ENCODE data around the gene MACROD2.

MACROD2 gene

DNA sequence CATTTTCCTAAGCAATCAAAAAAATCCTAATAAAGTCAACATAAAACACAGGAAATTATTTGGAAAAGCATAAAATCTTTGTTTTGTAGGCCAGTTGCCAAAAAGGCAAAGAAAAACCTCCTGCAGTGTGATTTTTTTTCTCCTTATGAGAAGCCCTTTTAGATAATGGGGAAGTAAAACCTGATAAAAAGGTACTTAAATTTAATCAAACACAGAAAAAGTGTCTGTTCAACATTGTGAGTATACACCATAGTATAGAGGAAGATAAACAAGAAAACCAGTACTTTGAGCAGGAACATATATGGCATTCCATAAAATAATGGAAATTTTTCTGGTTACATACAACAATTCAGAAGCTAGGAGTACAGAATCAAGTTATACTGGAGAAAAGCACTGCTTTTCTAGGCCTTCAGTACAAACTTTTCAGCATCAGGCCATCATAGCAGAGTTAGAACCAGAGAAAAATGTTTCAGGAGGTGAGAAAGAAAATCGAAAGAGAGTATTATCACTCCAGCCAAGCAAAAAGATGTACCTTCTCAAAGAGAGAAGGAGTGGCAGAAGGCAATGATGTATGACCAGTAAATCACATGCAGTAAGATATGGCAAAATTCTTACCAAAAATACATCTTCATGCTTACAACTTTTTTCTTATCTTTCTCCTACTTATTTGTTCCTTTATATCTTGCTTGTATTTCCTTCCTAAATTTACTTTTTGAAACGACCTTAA, 2083.0 kb downstream of the MACROD2 start:
- H3K27ac ChIP-seq, result no peak overlapping the region
- TF ChIP-seq ZFX (IDR thresholded peaks at IDR 0.05), result no peak
- TF ChIP-seq, protein P1, sequence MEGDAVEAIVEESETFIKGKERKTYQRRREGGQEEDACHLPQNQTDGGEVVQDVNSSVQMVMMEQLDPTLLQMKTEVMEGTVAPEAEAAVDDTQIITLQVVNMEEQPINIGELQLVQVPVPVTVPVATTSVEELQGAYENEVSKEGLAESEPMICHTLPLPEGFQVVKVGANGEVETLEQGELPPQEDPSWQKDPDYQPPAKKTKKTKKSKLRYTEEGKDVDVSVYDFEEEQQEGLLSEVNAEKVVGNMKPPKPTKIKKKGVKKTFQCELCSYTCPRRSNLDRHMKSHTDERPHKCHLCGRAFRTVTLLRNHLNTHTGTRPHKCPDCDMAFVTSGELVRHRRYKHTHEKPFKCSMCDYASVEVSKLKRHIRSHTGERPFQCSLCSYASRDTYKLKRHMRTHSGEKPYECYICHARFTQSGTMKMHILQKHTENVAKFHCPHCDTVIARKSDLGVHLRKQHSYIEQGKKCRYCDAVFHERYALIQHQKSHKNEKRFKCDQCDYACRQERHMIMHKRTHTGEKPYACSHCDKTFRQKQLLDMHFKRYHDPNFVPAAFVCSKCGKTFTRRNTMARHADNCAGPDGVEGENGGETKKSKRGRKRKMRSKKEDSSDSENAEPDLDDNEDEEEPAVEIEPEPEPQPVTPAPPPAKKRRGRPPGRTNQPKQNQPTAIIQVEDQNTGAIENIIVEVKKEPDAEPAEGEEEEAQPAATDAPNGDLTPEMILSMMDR (conservative IDR thresholded peaks at IDR 0.05), result no peak

DNA sequence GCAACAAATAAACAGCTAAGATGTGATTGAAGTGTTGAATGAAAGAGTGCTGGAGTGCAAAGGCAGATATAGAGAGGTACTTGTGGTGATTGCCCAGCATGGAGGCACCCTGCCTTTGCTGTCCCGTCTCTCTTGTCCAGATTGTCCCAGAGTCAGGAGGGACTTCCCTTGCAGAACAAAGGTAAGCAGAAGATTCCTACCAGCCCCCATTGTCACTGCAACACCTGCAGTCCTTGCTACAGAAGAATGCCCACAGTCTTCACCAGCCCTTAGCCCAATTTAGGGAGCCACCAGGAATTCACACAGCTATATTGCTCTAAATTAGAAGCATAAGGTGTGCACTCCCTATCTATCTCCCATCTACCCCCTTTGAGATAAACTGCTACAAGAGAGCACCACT, 2086.1 kb downstream of the MACROD2 start:
- TF ChIP-seq ZFX (IDR thresholded peaks at IDR 0.05), result no peak
- TF ChIP-seq, protein P1 (conservative IDR thresholded peaks at IDR 0.05), result no peak
- no peak overlapping the region for H3K27ac ChIP-seq

DNA sequence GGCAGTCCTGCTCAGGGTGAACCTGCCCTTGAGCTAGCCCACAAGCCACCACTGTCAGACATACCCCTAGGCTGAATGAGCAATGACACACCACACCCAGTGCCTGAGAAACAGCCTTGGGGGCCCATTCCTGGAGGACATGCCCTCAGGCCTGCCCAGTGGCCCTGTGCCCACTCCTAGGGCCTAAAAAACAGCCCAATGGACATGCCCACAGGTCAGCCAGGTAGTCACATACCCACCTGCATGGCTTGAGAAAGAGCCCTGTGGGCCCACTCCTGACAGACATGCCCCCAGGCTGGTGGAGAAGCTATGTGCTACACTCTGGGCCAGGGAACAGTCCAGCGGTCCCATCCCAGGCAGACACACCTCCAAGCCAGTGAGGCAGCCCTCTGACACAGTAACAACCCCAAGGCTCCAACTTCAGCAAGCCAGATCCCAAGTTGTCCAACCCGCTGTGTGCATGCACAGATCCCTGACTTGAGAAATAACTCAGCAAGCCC, 2086.8 kb downstream of the MACROD2 start:
- H3K27ac ChIP-seq, result no peak overlapping the region

DNA sequence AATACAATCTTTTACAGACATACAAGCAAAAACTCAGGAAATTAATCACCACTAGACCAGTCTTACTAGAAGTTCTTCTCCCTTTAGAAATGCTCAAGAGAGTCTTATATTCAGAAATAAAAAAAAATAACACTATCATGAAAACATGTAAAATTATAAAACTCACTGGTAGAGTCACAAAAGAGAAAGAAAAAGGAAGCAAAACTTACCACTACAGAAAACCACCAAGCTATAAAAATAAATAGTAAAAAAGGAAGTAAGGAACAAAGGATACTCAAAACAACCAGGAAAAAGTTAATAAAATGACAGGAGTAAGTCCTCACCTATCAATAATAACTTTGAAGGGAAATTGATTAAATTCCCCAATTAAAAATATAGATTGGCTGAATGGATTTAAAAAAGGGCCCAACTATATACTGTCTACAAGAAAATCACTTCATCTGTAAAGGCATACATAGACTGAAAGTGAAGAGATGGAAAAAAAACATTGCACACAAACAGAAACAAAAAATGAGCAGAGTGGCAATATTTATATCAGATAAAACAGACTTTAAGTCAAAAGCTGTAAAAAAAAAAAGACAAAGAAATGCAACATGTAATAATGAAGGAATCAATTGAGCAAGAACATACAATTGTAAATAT, 2088.4 kb downstream of the MACROD2 start:
- TF ChIP-seq ZFX (IDR thresholded peaks at IDR 0.05), result no peak
- TF ChIP-seq, protein P1 (conservative IDR thresholded peaks at IDR 0.05), result no peak
- H3K27ac ChIP-seq, result no peak overlapping the region

More for the DNA sequence above, 2086.8 kb downstream of the MACROD2 start:
- TF ChIP-seq, protein P1 (conservative IDR thresholded peaks at IDR 0.05), result no peak
- TF ChIP-seq ZFX (IDR thresholded peaks at IDR 0.05), result no peak

- TF ChIP-seq, protein P1 (conservative IDR thresholded peaks at IDR 0.05), result no peak
- no peak for TF ChIP-seq ZFX (IDR thresholded peaks at IDR 0.05)
- H3K27ac ChIP-seq, result no peak overlapping the region
These were observed 2099.9 kb downstream of the MACROD2 start for GRCh38 chr20:16095226-16095625.

GRCh38 chr20:16096756-16097326, 2101.5 kb downstream of the MACROD2 start:
- TF ChIP-seq, protein P1 (conservative IDR thresholded peaks at IDR 0.05), result no peak
- TF ChIP-seq ZFX (IDR thresholded peaks at IDR 0.05), result no peak
- H3K27ac ChIP-seq, result no peak overlapping the region

DNA sequence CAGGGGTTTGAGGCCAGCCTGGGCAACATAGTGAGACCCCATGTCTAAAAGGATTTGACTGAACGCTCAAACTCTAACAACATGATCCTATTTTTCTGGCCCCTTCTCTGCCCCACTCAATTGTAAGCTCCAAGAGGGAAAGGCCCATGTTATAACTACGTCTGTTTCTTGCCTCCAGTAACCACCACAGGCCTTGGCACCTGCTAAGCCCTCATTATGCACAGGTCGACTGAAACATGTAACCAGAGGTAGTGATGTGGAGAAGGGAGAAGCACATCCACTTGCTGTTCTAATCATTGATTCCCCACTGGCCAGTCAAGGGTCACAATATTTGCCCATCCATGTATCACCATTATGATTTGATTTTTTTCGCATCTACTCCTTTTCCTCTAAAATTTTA, 2102.5 kb downstream of the MACROD2 start:
- TF ChIP-seq ZFX (IDR thresholded peaks at IDR 0.05), result no peak
- TF ChIP-seq, protein P1 (conservative IDR thresholded peaks at IDR 0.05), result no peak
- H3K27ac ChIP-seq, result no peak overlapping the region
